ENCODE data around the gene C6. TPM values are rescaled to one million over a fixed set of nuclear protein-coding genes. Genes with fewer than 3 reads are reported as not detected.

The C6 gene
- total RNA-seq, 4 donors from 2014 or later: 9.8 to 58.8 (median 52.3) TPM

- TF ChIP-seq, protein P1, sequence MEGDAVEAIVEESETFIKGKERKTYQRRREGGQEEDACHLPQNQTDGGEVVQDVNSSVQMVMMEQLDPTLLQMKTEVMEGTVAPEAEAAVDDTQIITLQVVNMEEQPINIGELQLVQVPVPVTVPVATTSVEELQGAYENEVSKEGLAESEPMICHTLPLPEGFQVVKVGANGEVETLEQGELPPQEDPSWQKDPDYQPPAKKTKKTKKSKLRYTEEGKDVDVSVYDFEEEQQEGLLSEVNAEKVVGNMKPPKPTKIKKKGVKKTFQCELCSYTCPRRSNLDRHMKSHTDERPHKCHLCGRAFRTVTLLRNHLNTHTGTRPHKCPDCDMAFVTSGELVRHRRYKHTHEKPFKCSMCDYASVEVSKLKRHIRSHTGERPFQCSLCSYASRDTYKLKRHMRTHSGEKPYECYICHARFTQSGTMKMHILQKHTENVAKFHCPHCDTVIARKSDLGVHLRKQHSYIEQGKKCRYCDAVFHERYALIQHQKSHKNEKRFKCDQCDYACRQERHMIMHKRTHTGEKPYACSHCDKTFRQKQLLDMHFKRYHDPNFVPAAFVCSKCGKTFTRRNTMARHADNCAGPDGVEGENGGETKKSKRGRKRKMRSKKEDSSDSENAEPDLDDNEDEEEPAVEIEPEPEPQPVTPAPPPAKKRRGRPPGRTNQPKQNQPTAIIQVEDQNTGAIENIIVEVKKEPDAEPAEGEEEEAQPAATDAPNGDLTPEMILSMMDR (IDR thresholded peaks at IDR 0.05; ENCODE audit: low read depth): no peak
Measured at GRCh38 chr5:41095324-41096101, 117.8 kb downstream of the C6 start.

- TF ChIP-seq, protein P1 (IDR thresholded peaks at IDR 0.05; ENCODE audit: low read depth): no peak
Measured at GRCh38 chr5:41094871-41095270, 118.5 kb downstream of the C6 start.

DNA sequence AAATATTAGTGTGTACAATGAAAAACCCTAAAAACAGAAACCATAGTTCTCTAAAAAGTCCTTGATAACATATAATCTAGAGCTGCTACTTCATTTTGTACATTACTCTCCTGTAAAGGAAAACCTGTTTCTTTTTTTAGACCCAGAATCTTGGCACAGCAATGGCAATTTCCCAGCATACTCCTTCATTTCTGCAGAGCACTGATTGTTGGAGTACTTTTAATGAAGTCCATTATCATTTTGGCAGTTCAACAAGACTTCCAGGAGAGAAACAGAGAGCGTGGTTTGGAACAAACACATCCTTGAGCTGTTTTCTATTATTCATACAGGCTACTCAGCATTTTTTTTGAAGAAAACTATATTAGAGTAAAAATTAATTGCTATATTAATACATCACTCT is 119.5 kb downstream of the C6 start:
- TF ChIP-seq, protein P1 (IDR thresholded peaks at IDR 0.05; ENCODE audit: low read depth): no peak

Other genes starting within 250 kb of the C6 start
- not detected for gene MROH2B, start 142.2 kb downstream of the C6 start, total RNA-seq

All from subcutaneous adipose tissue (tissue), 4 donors.